Hepatocyte (in vitro differentiated cells): Measurements from ENCODE around the gene PLXNC1. TPM values are rescaled to one million over a fixed set of nuclear protein-coding genes. Genes with fewer than 3 reads are reported as not detected.

Experiments used
- DNase-seq: peaks from one replicate; pipeline ENCODE4 v3.0.0-alpha.2; 2016; ENCODE audit warnings: low spot score
- H2AFZ ChIP-seq: fragments of 200-600 bp; sonication (generic); 2 replicates; pipeline ENCODE4 v1.6.0; 2016; ENCODE audit warnings: antibody characterized with exemption, mild to moderate bottlenecking
- H3K27ac ChIP-seq: fragments of 200-600 bp; sonication (generic); 2 replicates; pipeline ENCODE4 v1.5.1; 2016; ENCODE audit warnings: mild to moderate bottlenecking
- H3K27me3 ChIP-seq: fragments of 200-600 bp; sonication (generic); 2 replicates; pipeline ENCODE4 v1.6.1; 2016
- H3K36me3 ChIP-seq: fragments of 200-600 bp; sonication (generic); replicated peaks from 2 replicates; pipeline ENCODE4 v1.5.1; 2016; ENCODE audit warnings: low read depth; ENCODE audit not compliant: insufficient read depth
- H3K4me1 ChIP-seq: fragments of 200-600 bp; sonication (generic); 2 replicates; pipeline ENCODE4 v1.5.1; 2016; ENCODE audit warnings: mild to moderate bottlenecking, moderate library complexity; ENCODE audit not compliant: insufficient read depth
- H3K4me2 ChIP-seq: fragments of 200-600 bp; sonication (generic); 2 replicates; pipeline ENCODE4 v1.6.0; 2016
- H3K4me3 ChIP-seq: fragments of 200-600 bp; sonication (generic); 2 replicates; pipeline ENCODE4 v1.5.1; 2016; ENCODE audit warnings: mild to moderate bottlenecking
- H3K79me2 ChIP-seq: fragments of 200-600 bp; sonication (generic); 2 replicates; pipeline ENCODE4 v1.6.0; 2017; ENCODE audit warnings: mild to moderate bottlenecking
- H3K9me2 ChIP-seq: fragments of 200-600 bp; sonication (generic); replicated peaks from 2 replicates; pipeline ENCODE4 v1.6.0; 2017; ENCODE audit warnings: mild to moderate bottlenecking; ENCODE audit not compliant: insufficient read depth
- H3K9me3 ChIP-seq: fragments of 200-600 bp; sonication (generic); 2 replicates; pipeline ENCODE4 v1.5.1; 2016; ENCODE audit warnings: low read depth, mild to moderate bottlenecking
- H4K20me1 ChIP-seq: fragments of 200-600 bp; sonication (generic); 2 replicates; pipeline ENCODE4 v1.6.0; 2016; ENCODE audit warnings: mild to moderate bottlenecking; ENCODE audit not compliant: insufficient read depth, poor library complexity, severe bottlenecking
- CTCF ChIP-seq: fragments of 200-600 bp; sonication (generic); IDR thresholded peaks from 2 replicates; pipeline ENCODE4 v1.5.1; 2016; ENCODE audit warnings: antibody characterized with exemption, mild to moderate bottlenecking; ENCODE audit not compliant: poor library complexity
- EZH2 ChIP-seq: fragments of 200-600 bp; sonication (generic); IDR thresholded peaks from 2 replicates; pipeline ENCODE4 v1.6.1; 2016; ENCODE audit warnings: antibody characterized with exemption, mild to moderate bottlenecking, borderline replicate concordance
- EZH2phosphoT487 ChIP-seq: fragments of 200-600 bp; sonication (generic); IDR thresholded peaks from one replicate; pipeline ENCODE4 v1.6.1; 2018; ENCODE audit warnings: antibody characterized with exemption, mild to moderate bottlenecking, low read depth, moderate library complexity; ENCODE audit not compliant: unreplicated experiment, severe bottlenecking
- WGBS: methylation state at CpG from one replicate; pipeline ENCODE4 v1.1.6; 2016; ENCODE audit warnings: low lambda C conversion rate; ENCODE audit errors: missing lambda C conversion rate; 5-methylcytosine and 5-hydroxymethylcytosine counted together
- polyA plus RNA-seq: library from polyadenylated mRNA; unstranded; fragments of >200 nt; fragmentation: Nextera tagmentation; extraction: Ambion mirVana; gene quantifications from 2 replicates; pipeline ENCODE4 v1.2.1, GENCODE V29; 2016
- total RNA-seq: library from RNA; depleted of rRNA; stranded (reverse); fragments of >200 nt; gene quantifications from 2 replicates; pipeline ENCODE4 v1.2.3, GENCODE V29; 2014

The PLXNC1 gene
- total and polyA plus RNA-seq, 2 experiments from 2014 or later: 6.7 to 23.2 TPM

GRCh38 chr12:94261119-94261518 is 112.7 kb downstream of the PLXNC1 start:
- Histone ChIP-seq H3K4me1 (peaks cover 22% of the 10 kb centered on the region), H4K20me1 (no peaks in the 10 kb centered on the region), H3K9me2 (no peaks in the 10 kb centered on the region), H3K36me3 (no peaks in the 10 kb centered on the region), H3K79me2 (no peaks in the 10 kb centered on the region), H3K27ac (peak overlapping the region; percentile 75), H3K4me2 (no peak overlapping the region), H3K27me3 (no peaks in the 10 kb centered on the region), H2AFZ (no peak overlapping the region), H3K4me3 (no peak overlapping the region), H3K9me3 (no peaks in the 10 kb centered on the region)
- 54% methylated on average over 2 of the region's 2 CpGs for WGBS
- no peak for TF ChIP-seq EZH2phosphoT487
- TF ChIP-seq EZH2: no peak
- no peak for TF ChIP-seq CTCF
- no peak for DNase-seq

- no peak for DNase-seq
- Histone ChIP-seq H3K4me3 (no peak overlapping the region), H3K27ac (peak overlapping the region; percentile 75)
Measured at GRCh38 chr12:94261786-94262185, 113.4 kb downstream of the PLXNC1 start.

GRCh38 chr12:94262228-94263010 is 114.0 kb downstream of the PLXNC1 start:
- Histone ChIP-seq H3K4me1 (peaks cover 22% of the 10 kb centered on the region), H3K4me3 (no peak overlapping the region), H3K36me3 (no peaks in the 10 kb centered on the region), H4K20me1 (no peaks in the 10 kb centered on the region), H3K27ac (peak overlapping the region; percentile 82), H3K9me2 (no peaks in the 10 kb centered on the region), H3K27me3 (no peaks in the 10 kb centered on the region), H2AFZ (no peak overlapping the region), H3K4me2 (peak overlapping the region; percentile 65), H3K9me3 (no peaks in the 10 kb centered on the region), H3K79me2 (no peaks in the 10 kb centered on the region)
- 57% methylated on average over 17 of the region's 17 CpGs for WGBS
- DNase-seq: peak; percentile 91
- no peak for TF ChIP-seq EZH2
- TF ChIP-seq CTCF: no peak
- no peak for TF ChIP-seq EZH2phosphoT487

More at GRCh38 chr12:94261786-94262185, 113.4 kb downstream of the PLXNC1 start:
- Histone ChIP-seq H3K4me1 (peaks cover 22% of the 10 kb centered on the region), H3K4me2 (peak overlapping the region; percentile 38), H3K9me2 (no peaks in the 10 kb centered on the region), H4K20me1 (no peaks in the 10 kb centered on the region), H3K79me2 (no peaks in the 10 kb centered on the region), H3K9me3 (no peaks in the 10 kb centered on the region), H2AFZ (no peak overlapping the region), H3K27me3 (no peaks in the 10 kb centered on the region), H3K36me3 (no peaks in the 10 kb centered on the region)
- WGBS: 74% methylated on average over 3 of the region's 3 CpGs
- TF ChIP-seq CTCF (no peak), EZH2 (no peak), EZH2phosphoT487 (no peak)
